Smooth muscle cell (in vitro differentiated cells): ENCODE measurements around the gene FIGNL2. TPM values are rescaled to one million over a fixed set of nuclear protein-coding genes. Genes with fewer than 3 reads are reported as not detected.

ENCODE experiments used
- DNase-seq: peaks from one replicate; lab custom pipeline; 2025; ENCODE audit not compliant: unreplicated experiment; lab: John Stamatoyannopoulos, UW
- H2AFZ ChIP-seq: fragments of 200-600 bp; sonication (generic); 2 replicates; pipeline ENCODE4 v1.6.0; 2016; ENCODE audit warnings: antibody characterized with exemption, low read depth, mild to moderate bottlenecking
- H3F3A ChIP-seq: fragments of 200-600 bp; sonication (generic); 2 replicates; pipeline ENCODE4 v1.6.0; 2017; ENCODE audit warnings: antibody characterized with exemption, low read depth
- H3K27ac ChIP-seq: fragments of 200-600 bp; sonication (generic); 2 replicates; pipeline ENCODE4 v1.5.1; 2016; ENCODE audit warnings: low read depth, mild to moderate bottlenecking
- H3K27me3 ChIP-seq: fragments of 200-600 bp; sonication (generic); 2 replicates; pipeline ENCODE4 v1.6.1; 2016; ENCODE audit warnings: low read depth, mild to moderate bottlenecking
- H3K36me3 ChIP-seq: fragments of 200-600 bp; sonication (generic); 2 replicates; pipeline ENCODE4 v1.5.1; 2016; ENCODE audit warnings: low read depth
- H3K4me1 ChIP-seq: fragments of 200-600 bp; sonication (generic); 2 replicates; pipeline ENCODE4 v1.5.1; 2016; ENCODE audit warnings: low read depth
- H3K4me2 ChIP-seq: fragments of 200-600 bp; sonication (generic); 2 replicates; pipeline ENCODE4 v1.6.0; 2016; ENCODE audit warnings: mild to moderate bottlenecking
- H3K4me3 ChIP-seq: fragments of 200-600 bp; sonication (generic); 2 replicates; pipeline ENCODE4 v1.5.1; 2016; ENCODE audit warnings: mild to moderate bottlenecking
- H3K79me2 ChIP-seq: fragments of 200-600 bp; sonication (generic); 2 replicates; pipeline ENCODE4 v1.6.0; 2016; ENCODE audit warnings: low read depth, mild to moderate bottlenecking
- H3K9ac ChIP-seq: fragments of 200-600 bp; sonication (generic); 2 replicates; pipeline ENCODE4 v1.6.0; 2016; ENCODE audit warnings: low read depth
- H3K9me3 ChIP-seq: fragments of 200-600 bp; sonication (generic); replicated peaks from 2 replicates; pipeline ENCODE4 v1.5.1; 2016; ENCODE audit warnings: low read depth
- H4K20me1 ChIP-seq: fragments of 200-600 bp; sonication (generic); 2 replicates; pipeline ENCODE4 v1.6.0; 2016; ENCODE audit warnings: low read depth
- WGBS: methylation state at CpG from one replicate; pipeline ENCODE4 v1.1.7; 2016; ENCODE audit warnings: low lambda C conversion rate; 5-methylcytosine and 5-hydroxymethylcytosine counted together
- polyA plus RNA-seq: library from polyadenylated mRNA; unstranded; fragments of >200 nt; fragmentation: Nextera tagmentation; extraction: Ambion mirVana; gene quantifications from 2 replicates; pipeline ENCODE4 v1.2.1, GENCODE V29; 2016
- total RNA-seq: library from RNA; depleted of rRNA; stranded (reverse); fragments of >200 nt; gene quantifications from 2 replicates; pipeline ENCODE4 v1.2.3, GENCODE V29; 2014
- TF ChIP-seq, protein P1 (sequence below): fragments of 200-600 bp; sonication (generic); IDR thresholded peaks from 2 replicates; pipeline ENCODE4 v1.5.1; 2017; ENCODE audit warnings: borderline replicate concordance, mild to moderate bottlenecking, antibody characterized with exemption; ENCODE audit not compliant: insufficient read depth, poor library complexity, severe bottlenecking

FIGNL2 gene
- total and polyA plus RNA-seq, 2 experiments from 2014 or later, result 1.1 to 2.7 TPM

DNA sequence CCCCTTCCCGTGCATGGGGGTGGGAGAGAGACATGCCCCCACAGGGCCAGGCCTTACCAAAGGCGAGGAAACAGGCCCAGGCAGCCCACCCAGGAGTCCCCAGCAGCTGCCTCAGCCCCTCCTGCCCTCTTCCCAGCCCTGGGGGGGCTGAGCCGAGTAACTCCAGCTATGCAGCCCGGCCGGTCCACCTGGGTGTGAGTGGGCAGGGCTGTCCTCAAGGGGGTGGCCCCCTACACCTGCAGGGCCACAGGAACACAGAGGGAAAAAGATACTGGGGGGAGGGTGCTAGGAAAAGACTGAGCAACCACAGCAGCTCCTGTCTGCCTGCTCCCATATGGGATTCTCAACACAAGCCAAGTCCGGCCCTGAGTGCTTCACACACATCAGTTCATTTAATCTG lies 7.6 kb downstream of the FIGNL2 start:
- Histone ChIP-seq H3K9ac (no peak overlapping the region), H3K4me2 (no peak overlapping the region), H3K36me3 (no peaks in the 10 kb centered on the region), H3K4me3 (no peak overlapping the region), H3K27ac (no peak overlapping the region), H3F3A (no peaks in the 10 kb centered on the region), H2AFZ (no peak overlapping the region), H4K20me1 (peaks cover 72% of the 10 kb centered on the region), H3K79me2 (peaks cover 28% of the 10 kb centered on the region), H3K27me3 (no peaks in the 10 kb centered on the region), H3K4me1 (peaks cover 66% of the 10 kb centered on the region), H3K9me3 (no peaks in the 10 kb centered on the region)
- WGBS, result 79% methylated on average over 6 of the region's 6 CpGs
- TF ChIP-seq, protein P1, sequence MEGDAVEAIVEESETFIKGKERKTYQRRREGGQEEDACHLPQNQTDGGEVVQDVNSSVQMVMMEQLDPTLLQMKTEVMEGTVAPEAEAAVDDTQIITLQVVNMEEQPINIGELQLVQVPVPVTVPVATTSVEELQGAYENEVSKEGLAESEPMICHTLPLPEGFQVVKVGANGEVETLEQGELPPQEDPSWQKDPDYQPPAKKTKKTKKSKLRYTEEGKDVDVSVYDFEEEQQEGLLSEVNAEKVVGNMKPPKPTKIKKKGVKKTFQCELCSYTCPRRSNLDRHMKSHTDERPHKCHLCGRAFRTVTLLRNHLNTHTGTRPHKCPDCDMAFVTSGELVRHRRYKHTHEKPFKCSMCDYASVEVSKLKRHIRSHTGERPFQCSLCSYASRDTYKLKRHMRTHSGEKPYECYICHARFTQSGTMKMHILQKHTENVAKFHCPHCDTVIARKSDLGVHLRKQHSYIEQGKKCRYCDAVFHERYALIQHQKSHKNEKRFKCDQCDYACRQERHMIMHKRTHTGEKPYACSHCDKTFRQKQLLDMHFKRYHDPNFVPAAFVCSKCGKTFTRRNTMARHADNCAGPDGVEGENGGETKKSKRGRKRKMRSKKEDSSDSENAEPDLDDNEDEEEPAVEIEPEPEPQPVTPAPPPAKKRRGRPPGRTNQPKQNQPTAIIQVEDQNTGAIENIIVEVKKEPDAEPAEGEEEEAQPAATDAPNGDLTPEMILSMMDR, result no peak
- DNase-seq, result no peak

DNA sequence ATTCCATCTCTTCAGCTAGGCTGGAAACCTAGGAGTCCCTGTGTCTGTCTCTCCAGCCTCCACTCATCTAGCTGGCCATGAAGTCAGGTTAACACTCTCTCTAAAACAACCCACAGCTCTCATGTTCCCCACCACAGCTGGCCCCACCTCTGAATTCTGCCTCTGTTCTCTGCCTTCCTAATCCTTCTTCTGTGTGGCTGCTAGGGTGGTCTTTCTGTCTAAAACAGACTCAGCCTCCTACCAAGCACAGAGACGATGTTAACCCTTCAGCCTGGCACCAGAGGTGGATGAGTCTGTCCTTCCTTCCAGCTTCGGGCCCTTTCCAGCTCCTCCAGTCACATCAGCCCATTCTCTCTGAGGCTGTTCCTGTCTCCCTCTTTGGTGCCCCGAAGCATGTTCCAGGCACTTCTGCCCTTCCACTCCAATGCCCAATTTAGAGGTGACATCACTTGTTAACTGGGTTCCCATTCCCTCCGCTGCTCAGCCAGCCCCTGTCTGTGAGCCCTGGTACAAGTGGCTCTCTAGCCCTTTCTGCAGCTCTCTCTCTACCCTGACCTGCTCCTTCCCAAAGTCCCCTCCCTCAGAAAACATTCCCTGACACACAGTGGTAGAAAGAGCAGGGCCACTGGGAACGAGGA lies 9.1 kb downstream of the FIGNL2 start:
- H2AFZ ChIP-seq, result no peak overlapping the region
- 86% methylated on average over 5 of the region's 5 CpGs for WGBS

DNA sequence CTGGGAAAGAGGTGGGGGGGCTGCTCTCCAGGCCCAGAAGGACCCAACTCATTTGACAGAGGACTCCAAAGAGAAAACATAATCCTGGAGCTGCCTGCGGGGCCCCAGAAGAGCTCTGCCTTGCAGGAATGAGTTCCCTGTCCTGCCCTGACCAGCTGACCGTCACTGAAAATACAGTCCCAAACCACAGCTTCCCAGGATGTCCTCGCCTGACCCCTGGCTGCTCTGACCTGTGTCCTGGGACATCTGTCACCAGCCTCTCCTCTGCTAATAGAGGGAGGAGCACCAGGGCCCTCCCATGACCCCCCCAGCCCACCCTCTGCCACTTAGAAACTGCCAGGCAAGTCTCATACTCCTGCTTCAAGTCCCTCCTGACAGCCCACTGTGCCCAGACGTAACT lies 9.8 kb downstream of the FIGNL2 start:
- no peaks in the 10 kb centered on the region for H3K27me3 ChIP-seq
- DNase-seq, result no peak
- peaks cover 13% of the 10 kb centered on the region for H3K79me2 ChIP-seq

More for the DNA sequence above, 9.1 kb downstream of the FIGNL2 start:
- no peak overlapping the region for H3K27ac ChIP-seq
- no peak overlapping the region for H3K4me2 ChIP-seq
- TF ChIP-seq, protein P1, result no peak
- H3K79me2 ChIP-seq, result peaks cover 19% of the 10 kb centered on the region
- no peaks in the 10 kb centered on the region for H3F3A ChIP-seq
- no peak overlapping the region for H3K4me3 ChIP-seq
- no peaks in the 10 kb centered on the region for H3K9me3 ChIP-seq
- no peak overlapping the region for H3K9ac ChIP-seq
- no peaks in the 10 kb centered on the region for H3K36me3 ChIP-seq
- peaks cover 65% of the 10 kb centered on the region for H3K4me1 ChIP-seq
- peaks cover 79% of the 10 kb centered on the region for H4K20me1 ChIP-seq
- DNase-seq, result no peak
- no peaks in the 10 kb centered on the region for H3K27me3 ChIP-seq

More for the DNA sequence above, 9.8 kb downstream of the FIGNL2 start:
- H3K27ac ChIP-seq, result no peak overlapping the region
- no peak overlapping the region for H3K4me3 ChIP-seq
- H3K9ac ChIP-seq, result no peak overlapping the region
- peaks cover 65% of the 10 kb centered on the region for H3K4me1 ChIP-seq
- H2AFZ ChIP-seq, result no peak overlapping the region
- H4K20me1 ChIP-seq, result peaks cover 73% of the 10 kb centered on the region
- 56% methylated on average over 3 of the region's 4 CpGs for WGBS
- H3K9me3 ChIP-seq, result no peaks in the 10 kb centered on the region
- H3K4me2 ChIP-seq, result no peak overlapping the region
- H3K36me3 ChIP-seq, result no peaks in the 10 kb centered on the region
- TF ChIP-seq, protein P1, result no peak
- no peaks in the 10 kb centered on the region for H3F3A ChIP-seq
